WERI-Rb-1 (cell line): Measurements from ENCODE around the gene TXNDC8.

ENCODE experiments used
- DNase-seq: peaks from one replicate; pipeline ENCODE4 v3.0.0-alpha.2; 2020
- H3K27ac ChIP-seq: fragments of 250-450 bp; sonication (Bioruptor Pico); 2 replicates; pipeline ENCODE4 v1.5.1; 2020; ENCODE audit warnings: mild to moderate bottlenecking, moderate library complexity
- H3K27me3 ChIP-seq: fragments of 250-450 bp; sonication (Bioruptor Pico); 2 replicates; pipeline ENCODE4 v1.5.1; 2021; ENCODE audit warnings: mild to moderate bottlenecking, low read depth, moderate library complexity; ENCODE audit not compliant: insufficient read depth, severe bottlenecking
- H3K36me3 ChIP-seq: fragments of 250-450 bp; sonication (Bioruptor Pico); 2 replicates; pipeline ENCODE4 v1.5.1; 2020; ENCODE audit warnings: mild to moderate bottlenecking, moderate library complexity
- H3K4me3 ChIP-seq: 2 replicates; pipeline ENCODE4 v1.5.1; 2011; ENCODE audit warnings: low read depth, mild to moderate bottlenecking, control low read depth, low read length
- H3K9me3 ChIP-seq: fragments of 250-450 bp; sonication (Bioruptor Pico); 2 replicates; pipeline ENCODE4 v1.5.1; 2021; ENCODE audit warnings: mild to moderate bottlenecking, moderate library complexity; ENCODE audit not compliant: severe bottlenecking
- CTCF ChIP-seq: IDR thresholded peaks from 2 replicates; pipeline ENCODE4 v1.5.1; 2011; ENCODE audit warnings: low read depth, mild to moderate bottlenecking, control low read depth, inconsistent platforms, low read length

The TXNDC8 gene

GRCh38 chr9:110282739-110283081, 55.0 kb downstream of the TXNDC8 start:
- Histone ChIP-seq H3K27me3 (peaks cover 91% of the 10 kb centered on the region), H3K27ac (no peak overlapping the region), H3K4me3 (no peak overlapping the region), H3K36me3 (no peaks in the 10 kb centered on the region), H3K9me3 (no peaks in the 10 kb centered on the region)
- no peak for DNase-seq
- TF ChIP-seq CTCF: no peak

GRCh38 chr9:110282018-110282738, 55.5 kb downstream of the TXNDC8 start:
- no peak for DNase-seq
- no peaks in the 10 kb centered on the region for H3K36me3 ChIP-seq
- no peaks in the 10 kb centered on the region for H3K9me3 ChIP-seq
- no peak overlapping the region for H3K27ac ChIP-seq
- peaks cover 91% of the 10 kb centered on the region for H3K27me3 ChIP-seq
- no peak for TF ChIP-seq CTCF
- H3K4me3 ChIP-seq: no peak overlapping the region

- Histone ChIP-seq H3K36me3 (no peaks in the 10 kb centered on the region), H3K27me3 (peaks cover 96% of the 10 kb centered on the region), H3K9me3 (peaks cover 6% of the 10 kb centered on the region), H3K27ac (no peak overlapping the region), H3K4me3 (no peak overlapping the region)
- TF ChIP-seq CTCF: no peak
- DNase-seq: no peak
Measured at GRCh38 chr9:110278080-110278707, 59.5 kb downstream of the TXNDC8 start.

GRCh38 chr9:110276781-110277180, 60.9 kb downstream of the TXNDC8 start:
- TF ChIP-seq CTCF: no peak
- peaks cover 6% of the 10 kb centered on the region for H3K9me3 ChIP-seq
- H3K36me3 ChIP-seq: no peaks in the 10 kb centered on the region

GRCh38 chr9:110270211-110270995, 67.3 kb downstream of the TXNDC8 start:
- Histone ChIP-seq H3K27ac (no peak overlapping the region), H3K4me3 (no peak overlapping the region), H3K9me3 (peaks cover 6% of the 10 kb centered on the region), H3K27me3 (peaks cover 76% of the 10 kb centered on the region), H3K36me3 (no peaks in the 10 kb centered on the region)
- DNase-seq: no peak
- no peak for TF ChIP-seq CTCF

More at GRCh38 chr9:110276781-110277180, 60.9 kb downstream of the TXNDC8 start:
- Histone ChIP-seq H3K27me3 (peaks cover 96% of the 10 kb centered on the region), H3K4me3 (no peak overlapping the region), H3K27ac (no peak overlapping the region)
- no peak for DNase-seq
